Vagina (tissue), 2 donors: Measurements from ENCODE around the gene MFRP.

Source experiments
- CTCF ChIP-seq, 3 experiments: fragments of 450-650 bp in 2 of 3; fragments of 200-600 bp in 1 of 3; sonication (generic) in 1 of 3; IDR thresholded peaks; one replicate each; pipeline ENCODE4 v1.5.1; 2017 to 2019; ENCODE audit warnings: antibody characterized with exemption in 3 of 3, mild to moderate bottlenecking in 2 of 3, moderate library complexity in 2 of 3
- POLR2A ChIP-seq, 2 donors: fragments of 450-650 bp; IDR thresholded peaks; one replicate each; pipeline ENCODE4 v1.6.1; 2017; ENCODE audit warnings: antibody characterized with exemption in 2 of 2, mild to moderate bottlenecking in 2 of 2, moderate library complexity in 2 of 2

GRCh38 chr11:119343726-119344125, 2.8 kb downstream of the MFRP start:
- TF ChIP-seq CTCF (IDR thresholded peaks at IDR 0.05), result no peak
- TF ChIP-seq POLR2A (IDR thresholded peaks at IDR 0.05), result no peak
